GM12874 (cell line): ENCODE data around the gene RALGPS1.

Experiments used
- TF ChIP-seq, protein P1 (sequence below): IDR thresholded peaks from 2 replicates; pipeline ENCODE4 v1.5.1; 2011; ENCODE audit warnings: low read depth, mild to moderate bottlenecking, control low read depth, low read length, moderate library complexity; ENCODE audit not compliant: insufficient read depth

Gene RALGPS1

DNA sequence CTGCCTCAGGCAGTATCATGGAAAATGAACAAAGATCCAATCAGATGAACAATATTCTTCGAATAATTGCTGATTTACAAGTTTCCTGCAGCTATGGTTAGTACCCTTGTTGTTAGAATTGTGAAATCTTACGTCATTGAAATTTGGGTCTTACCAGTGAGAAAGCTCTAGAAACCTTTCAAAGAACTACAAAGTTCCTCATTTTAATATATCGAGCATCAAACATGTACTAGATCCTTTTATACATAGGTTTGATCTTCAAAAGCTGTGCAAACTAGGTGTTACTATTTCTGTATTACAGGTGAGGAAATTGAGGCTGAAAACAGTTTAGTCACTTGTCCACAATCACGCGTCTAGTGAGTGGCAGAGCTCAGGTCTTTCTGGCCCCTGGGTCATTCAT is 251.5 kb downstream of the RALGPS1 start:
- TF ChIP-seq, protein P1, sequence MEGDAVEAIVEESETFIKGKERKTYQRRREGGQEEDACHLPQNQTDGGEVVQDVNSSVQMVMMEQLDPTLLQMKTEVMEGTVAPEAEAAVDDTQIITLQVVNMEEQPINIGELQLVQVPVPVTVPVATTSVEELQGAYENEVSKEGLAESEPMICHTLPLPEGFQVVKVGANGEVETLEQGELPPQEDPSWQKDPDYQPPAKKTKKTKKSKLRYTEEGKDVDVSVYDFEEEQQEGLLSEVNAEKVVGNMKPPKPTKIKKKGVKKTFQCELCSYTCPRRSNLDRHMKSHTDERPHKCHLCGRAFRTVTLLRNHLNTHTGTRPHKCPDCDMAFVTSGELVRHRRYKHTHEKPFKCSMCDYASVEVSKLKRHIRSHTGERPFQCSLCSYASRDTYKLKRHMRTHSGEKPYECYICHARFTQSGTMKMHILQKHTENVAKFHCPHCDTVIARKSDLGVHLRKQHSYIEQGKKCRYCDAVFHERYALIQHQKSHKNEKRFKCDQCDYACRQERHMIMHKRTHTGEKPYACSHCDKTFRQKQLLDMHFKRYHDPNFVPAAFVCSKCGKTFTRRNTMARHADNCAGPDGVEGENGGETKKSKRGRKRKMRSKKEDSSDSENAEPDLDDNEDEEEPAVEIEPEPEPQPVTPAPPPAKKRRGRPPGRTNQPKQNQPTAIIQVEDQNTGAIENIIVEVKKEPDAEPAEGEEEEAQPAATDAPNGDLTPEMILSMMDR: no peak

DNA sequence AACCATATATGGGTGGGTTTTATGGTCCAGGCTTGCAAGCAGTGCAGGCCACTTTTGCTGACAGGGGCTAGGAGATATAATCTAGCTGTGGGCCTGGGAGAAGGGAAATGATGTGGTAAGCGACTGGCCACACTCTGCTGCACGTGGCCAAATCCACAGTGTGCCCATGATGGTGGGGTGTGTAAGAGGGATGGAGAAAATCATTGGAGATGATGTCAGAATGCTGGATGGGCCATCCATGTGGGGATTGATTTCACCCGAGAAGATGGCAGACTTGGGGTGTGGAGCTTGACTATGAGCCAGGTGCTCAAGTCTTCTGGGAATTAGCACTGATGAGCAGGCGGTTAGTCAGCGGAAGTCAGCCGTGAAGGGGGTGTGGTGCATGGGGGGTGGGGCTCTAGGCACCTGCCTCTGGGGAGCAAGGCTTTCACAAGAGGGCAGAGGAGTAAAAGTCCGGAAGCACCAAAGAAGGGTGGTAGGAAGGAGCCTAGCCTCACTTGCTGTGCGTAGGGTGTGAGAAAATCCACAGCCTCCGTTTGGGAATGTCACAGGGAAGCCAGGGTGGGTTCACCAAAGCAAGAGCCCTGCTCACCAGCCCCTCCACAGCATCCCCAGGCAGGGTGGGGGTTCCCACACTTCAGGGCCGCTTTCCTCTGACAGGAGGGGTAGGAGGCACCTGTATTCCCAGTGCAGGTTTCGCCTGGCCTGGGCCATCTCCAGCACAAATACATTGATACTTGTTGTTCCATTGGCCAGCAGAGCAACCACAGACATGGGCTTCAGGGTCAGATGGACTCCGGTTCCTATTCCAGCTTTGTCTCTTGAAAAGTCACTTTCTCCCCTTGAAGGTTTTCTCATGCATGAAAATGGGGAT is 252.3 kb downstream of the RALGPS1 start:
- TF ChIP-seq, protein P1: no peak

DNA sequence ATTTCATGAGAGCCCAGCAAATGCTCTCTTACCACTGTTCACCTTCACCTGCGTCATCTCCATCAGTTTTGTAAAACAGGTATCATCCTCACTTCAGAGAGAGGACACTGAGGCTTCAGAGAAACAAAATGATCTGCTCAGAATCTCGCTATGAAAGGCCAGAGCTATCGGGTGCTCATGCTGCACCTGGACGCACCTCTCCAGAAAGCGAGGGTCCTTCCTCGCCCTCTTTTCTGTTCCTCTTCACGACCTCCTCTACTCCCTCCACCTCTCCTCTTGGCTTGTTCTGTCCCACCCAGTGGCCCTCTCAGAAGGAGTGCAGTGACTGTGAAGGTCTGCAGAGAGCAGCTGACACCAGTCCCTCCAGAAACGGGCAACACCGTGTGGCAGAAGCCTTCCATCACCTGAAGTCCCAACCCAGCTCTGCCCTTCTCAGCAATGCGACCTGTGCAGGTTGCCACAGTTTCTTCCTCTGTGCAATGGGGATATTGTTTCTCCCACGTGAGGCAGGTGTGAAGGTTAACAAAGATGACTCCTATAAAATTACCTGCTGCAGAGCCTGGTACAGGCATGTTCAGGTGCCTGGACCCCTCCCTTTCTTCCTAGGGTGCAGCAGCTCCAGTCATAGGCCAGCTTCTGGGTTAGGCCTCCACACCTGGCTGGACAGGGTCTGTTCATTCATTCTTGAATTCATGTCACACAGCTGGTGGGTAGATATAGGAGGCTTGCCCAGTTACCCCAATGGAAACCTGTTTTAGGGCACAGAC is 253.2 kb downstream of the RALGPS1 start:
- TF ChIP-seq, protein P1: no peak

DNA sequence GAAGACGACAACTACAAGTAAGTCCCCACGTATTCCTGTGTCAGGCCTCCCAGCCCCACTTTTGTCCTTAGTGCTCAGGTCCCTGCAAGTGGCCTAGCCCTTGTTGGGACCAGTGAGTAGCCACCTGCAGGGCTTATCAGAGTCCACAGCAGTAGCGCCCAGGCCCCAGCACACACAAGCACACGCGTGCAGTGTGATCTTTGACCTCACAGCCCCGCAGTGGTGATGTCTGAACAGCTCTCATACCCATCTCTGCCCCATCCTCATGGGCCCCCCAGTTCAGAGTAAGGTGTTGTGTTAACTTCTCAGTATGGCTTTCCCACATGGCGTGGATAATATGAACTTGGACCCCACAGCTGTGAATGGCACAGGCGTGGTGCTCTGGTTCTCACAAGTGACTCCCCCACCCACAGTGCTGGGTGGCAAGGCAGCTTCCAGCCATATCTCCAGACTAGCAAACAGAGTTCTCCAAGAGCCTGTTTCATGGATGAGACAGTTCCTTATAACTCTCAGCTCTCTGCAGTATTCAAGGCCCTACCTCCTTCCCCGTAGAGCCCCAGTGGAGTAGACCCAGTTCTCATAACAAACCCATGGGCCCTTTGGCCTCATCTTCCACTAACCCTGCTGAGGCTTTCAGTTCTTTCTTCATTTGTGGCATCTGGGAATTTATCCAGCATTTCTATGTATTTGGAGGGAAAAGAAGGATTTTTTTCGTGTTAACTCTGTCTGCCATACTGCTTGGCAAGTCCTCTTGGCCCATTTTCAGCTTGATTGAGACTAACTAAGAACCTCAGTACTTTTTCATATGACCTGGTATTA is 254.4 kb downstream of the RALGPS1 start:
- TF ChIP-seq, protein P1: no peak

DNA sequence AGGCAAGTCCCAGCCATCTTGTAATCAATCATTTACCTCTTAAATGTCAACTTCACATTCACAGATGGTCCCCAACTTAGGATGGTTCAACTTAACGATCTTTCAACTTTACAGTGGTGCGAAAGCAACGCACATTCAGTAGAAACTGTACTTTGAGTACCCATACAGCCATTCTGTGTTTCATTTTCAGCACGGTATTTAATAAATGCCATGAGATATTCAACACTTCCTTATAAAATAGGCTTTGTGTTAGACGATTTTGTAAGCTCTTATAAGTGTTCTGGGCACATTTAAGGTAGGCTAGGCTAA is 254.9 kb downstream of the RALGPS1 start:
- TF ChIP-seq, protein P1: no peak

DNA sequence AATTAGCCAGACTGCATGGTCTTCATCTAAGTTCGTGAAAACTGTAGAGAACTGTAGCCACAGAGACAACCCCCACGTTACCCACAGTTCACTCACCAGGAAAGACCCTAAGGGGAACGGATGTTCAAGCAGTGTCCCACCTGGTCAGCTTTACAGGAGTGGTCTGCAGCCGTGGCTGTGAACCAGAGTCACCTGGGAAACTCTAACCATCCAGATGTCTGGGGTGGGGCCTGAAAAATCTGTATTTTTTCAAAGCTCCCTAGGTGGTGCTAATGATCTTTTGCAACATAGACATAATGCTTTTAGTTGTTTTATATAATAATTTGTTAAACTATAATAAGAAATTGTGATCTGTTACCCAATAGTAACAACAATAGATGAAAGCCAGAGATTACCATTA is 255.5 kb downstream of the RALGPS1 start:
- TF ChIP-seq, protein P1: no peak

DNA sequence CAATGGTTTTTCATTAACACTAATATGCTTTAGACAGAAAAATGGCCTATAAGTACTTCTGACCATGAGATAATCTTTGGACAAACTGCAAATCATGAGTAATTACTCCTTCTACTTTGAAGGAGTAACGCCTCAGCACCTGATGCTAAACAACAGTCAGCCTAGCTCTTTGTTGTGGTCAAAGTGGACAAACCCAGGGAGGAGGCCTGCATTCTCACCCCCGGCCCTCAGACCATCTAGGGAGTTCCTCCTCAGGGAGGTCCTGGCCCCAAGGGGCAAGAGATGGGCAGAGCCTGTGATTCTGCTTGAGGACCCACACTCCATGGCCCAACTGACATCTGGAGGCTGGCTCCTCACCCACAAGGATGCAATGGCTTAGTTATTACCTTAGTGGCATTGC is 256.1 kb downstream of the RALGPS1 start:
- TF ChIP-seq, protein P1: no peak
